ENCODE results near the gene METTL23. TPM values are rescaled to one million over a fixed set of nuclear protein-coding genes. Genes with fewer than 3 reads are reported as not detected.
"Not testable (repeated sequence)": the region's sequence is repeated elsewhere in the genome, so short reads cannot be mapped to it uniquely, and the experiment has no call there.

Gene METTL23
- total RNA-seq, 2 donors from 2014 or later: 13.9 to 30.0 TPM

- no peaks in the 10 kb centered on the region for H3K9me3 Mint-ChIP-seq
These were observed 36.8 kb upstream of the METTL23 start for GRCh38 chr17:76689859-76690258.

DNA sequence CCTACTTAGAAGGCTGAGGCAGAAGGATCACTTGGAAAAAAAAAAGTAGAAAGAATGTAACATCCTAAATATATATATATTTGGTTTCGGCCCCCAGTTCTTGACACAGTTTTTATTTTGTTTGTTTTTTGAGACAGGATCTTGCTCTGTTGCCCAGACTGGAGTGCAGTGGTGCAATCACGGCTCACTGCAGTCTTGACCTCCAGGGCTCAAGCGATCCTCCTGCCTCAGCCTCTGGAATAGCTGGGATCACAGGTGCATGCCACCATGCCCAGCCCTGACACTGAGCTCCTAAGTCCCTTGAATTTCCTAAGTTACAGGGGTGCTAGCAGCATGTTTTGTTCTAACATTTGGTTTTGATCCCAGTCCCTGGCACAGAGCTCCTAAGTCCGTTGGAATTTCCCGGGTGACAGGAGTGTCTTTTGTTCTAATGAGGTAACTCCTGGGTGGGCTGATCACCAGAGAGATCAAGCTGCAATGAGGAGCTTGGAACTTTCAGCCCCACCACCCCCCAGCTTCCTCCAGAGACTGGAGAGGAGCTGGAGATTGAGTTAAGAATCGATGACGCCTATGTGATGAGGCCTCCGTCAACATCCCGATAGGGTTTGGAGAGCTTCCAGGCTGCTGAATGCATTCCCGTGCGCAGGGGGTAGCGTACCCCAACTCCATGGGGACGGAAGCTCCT, 35.9 kb upstream of the METTL23 start:
- DNase-seq (ENCODE audit: low spot score in 2 of 2): no peak
- H3K27ac Mint-ChIP-seq: no peak overlapping the region
- H3K36me3 Mint-ChIP-seq: no peaks in the 10 kb centered on the region
- no peaks in the 10 kb centered on the region for H3K9me3 Mint-ChIP-seq
- no peak for ATAC-seq

More at GRCh38 chr17:76689859-76690258, 36.8 kb upstream of the METTL23 start:
- Mint-ChIP-seq H3K36me3 (no peaks in the 10 kb centered on the region), H3K27ac (no peak overlapping the region)
- ATAC-seq (no peak), DNase-seq (ENCODE audit: low spot score in 2 of 2) (no peak)

DNA sequence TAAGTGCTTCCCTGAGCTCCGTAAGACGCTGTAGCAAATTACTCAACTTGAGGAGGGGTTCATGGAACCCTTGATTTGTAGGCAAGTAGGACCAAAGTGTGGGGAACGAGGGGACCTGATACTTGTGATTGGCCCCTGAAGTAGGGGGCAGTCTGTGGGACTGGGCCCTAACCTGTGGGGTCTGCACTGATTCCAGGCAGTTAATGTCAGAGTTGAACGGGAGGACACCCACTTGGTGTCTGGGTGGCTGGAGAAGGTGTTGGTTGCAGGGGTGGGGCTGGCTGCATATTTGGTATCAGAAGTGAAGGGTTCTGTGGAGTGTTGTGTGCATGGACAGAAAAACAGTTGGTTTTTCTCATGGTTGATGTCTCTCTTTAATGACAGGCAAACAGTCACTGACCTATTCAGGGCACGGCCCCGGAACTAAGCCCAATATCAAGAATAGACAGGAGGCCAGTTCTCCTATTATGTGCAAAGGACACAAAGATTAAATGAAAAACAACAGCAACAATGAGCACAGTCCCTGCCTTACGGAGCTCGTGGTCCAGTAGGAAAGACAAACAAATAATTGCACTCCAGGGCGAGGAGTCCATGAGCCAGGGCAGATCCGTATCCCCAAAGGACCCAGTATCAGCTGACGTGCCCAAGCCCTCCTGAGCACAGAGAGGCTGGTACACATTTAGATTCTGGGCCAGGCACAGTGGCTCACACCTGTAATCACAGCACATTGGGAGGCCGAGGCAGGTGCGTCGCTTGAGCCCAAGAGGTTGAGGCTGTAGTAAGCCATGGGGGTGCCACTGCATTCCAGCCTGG, 35.1 kb upstream of the METTL23 start:
- no peaks in the 10 kb centered on the region for H3K36me3 Mint-ChIP-seq
- no peaks in the 10 kb centered on the region for H3K9me3 Mint-ChIP-seq
- no peak overlapping the region for H3K27ac Mint-ChIP-seq
- no peak for ATAC-seq
- no peak for DNase-seq (ENCODE audit: low spot score in 2 of 2)

DNA sequence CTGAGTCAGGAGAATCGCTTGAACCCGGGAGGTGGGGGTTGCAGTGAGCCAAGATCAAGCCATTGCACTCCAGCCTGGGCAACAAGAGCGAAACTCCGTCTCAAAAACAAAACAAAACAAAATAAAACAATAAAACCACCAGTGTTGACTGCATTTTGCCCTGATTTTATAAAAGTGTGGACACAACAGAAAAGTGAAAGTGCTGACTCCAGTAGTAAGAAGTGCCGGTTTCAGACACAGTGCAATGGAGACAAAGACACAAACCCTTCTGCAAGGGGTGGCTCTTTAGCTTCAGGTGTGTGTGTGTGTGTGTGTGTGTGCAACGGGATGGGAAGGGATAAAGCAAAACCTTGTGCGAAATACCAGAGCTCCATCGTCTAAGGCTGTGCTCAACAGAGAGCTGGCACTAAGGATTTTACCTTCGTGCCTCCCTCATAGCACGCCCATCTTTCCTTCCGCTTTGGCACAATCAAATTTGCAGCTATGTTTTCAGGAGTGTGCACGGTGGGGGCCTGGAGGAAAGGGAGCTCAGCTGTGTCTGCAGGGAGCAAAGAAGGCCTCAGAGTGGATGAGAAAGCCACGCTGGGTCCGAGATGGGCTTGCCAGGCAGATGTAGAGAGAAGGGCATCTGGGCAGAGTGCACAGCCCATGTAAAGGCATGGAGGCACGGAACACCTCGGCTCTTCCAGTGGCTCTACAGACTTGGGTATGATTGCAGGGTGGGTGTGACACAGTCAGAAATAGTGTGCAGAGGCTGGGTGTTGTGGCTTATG, 31.4 kb upstream of the METTL23 start:
- no peak overlapping the region for H3K27ac Mint-ChIP-seq
- no peak for ATAC-seq
- H3K36me3 Mint-ChIP-seq: no peaks in the 10 kb centered on the region
- DNase-seq (ENCODE audit: low spot score in 2 of 2): no peak
- no peaks in the 10 kb centered on the region for H3K9me3 Mint-ChIP-seq

DNA sequence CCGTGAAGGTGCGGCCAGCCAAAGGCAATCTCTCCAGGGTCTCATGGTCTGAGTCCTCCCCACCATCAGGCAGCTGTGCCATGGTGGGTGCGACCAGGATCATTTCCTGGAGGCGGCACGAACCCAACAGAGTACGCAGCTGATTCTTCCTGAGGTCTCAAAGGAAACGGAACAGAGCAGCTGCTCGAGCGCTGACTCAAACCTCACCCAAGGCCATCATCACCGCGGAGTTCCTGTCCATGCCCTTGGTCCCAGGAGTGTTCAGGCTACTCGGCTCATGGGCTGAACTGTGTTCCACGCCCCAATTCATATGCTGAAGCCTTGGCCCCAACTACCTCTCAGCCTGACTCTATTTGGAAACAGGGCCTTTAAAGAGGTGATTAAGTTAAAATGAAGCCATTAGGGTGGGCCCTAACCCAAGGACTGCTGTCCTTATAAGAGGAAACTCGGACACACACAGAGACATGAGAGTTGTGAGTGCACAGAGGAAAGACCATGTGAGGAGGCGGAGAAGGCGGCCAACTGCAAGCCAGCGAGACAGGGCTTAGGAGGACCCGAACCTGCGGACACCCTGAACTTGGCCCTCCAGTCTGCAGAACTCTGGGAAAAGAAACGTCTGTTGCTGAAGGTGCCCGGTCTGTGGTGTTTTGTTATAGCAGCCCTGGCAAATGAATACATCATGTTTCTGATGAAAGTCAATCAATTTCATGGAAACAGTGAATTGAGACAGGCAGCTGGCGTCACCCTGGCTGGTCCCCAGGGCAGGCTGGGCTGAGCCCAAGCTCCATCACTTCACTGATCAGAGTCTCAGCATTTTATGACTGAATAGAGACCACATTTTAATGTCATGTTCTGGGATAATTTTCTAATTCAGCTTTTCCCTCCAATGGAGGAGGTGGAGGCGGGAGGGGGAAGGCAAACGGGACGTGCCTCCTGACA, 29.6 kb upstream of the METTL23 start:
- DNase-seq (ENCODE audit: low spot score in 2 of 2) (no peak), ATAC-seq (peak in 1 of 2 donors; percentile 24)
- Mint-ChIP-seq H3K9me3 (no peaks in the 10 kb centered on the region), H3K36me3 (no peaks in the 10 kb centered on the region), H3K27ac (no peak overlapping the region)

DNA sequence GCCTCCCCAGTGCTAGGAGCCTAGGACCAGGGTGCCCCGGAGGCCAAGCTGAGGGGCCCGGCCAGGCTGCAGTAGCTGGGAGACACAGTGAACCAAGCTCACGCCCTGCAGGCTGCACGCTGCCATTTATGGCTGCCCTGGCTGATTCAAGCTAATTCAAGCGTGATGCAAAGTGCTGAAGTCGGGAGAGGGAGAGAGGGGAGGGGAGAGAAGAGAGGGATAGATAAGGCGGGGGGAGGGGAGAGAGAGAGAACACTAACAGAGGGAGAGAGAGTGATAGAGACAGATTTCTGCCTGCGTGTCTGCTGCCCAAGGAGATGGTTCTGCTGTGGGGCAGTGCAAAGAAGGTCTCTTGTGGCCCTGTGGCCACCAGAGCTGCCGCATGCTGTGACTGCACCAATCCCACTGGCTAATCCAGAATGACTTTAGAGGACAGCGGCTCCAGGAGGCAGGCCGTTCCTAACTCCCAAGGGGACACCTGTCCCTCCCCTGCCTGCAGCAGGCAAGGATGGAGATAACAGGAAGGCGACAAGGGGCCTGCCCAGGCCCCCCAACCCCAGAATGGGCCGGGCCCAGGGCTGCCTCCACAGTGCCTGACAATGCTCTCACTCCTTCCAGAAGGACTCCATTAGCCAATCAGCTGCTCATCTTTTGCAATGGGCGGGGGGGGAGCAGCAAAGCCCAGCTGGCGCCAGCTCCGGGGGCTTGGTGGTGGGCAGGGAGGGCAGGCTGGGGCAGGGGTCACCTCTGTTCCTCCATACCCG, 28.8 kb upstream of the METTL23 start:
- Mint-ChIP-seq H3K9me3 (no peaks in the 10 kb centered on the region), H3K27ac (no peak overlapping the region), H3K36me3 (no peaks in the 10 kb centered on the region)
- DNase-seq (ENCODE audit: low spot score in 2 of 2) (no peak), ATAC-seq (no peak)

DNA sequence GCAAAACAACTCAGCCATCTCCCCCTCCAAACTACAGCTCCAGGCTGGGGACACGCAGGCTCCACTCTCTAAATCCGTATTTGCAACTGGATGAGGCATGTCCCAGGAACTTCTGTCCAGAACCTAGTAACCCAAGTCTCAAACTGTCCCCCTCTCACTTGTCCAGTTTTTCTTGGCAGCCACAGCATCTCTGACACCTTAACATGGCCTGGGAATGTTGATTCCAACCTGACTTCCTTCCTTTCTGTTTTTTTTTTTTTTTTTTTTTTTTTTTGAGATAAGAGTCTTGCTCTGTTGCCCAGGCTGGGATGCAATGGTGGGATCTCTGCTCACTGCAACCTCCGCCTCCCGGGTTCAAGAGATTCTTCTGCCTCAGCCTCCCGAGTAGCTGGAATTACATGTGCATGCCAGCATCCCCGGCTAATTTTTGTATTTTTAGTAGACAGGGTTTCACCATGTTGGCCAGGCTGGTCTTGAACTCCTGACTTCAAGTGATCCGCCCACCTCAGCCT, 28.1 kb upstream of the METTL23 start:
- ATAC-seq: not testable (repeated sequence)

GRCh38 chr17:76700270-76700616, 26.4 kb upstream of the METTL23 start:
- Mint-ChIP-seq H3K9me3 (no peaks in the 10 kb centered on the region), H3K36me3 (no peaks in the 10 kb centered on the region), H3K27ac (peak overlapping the region in 1 of 2 donors; percentile 68)
- ATAC-seq (no peak), DNase-seq (ENCODE audit: low spot score in 2 of 2) (no peak)

More for the DNA sequence above, 28.1 kb upstream of the METTL23 start:
- H3K27ac Mint-ChIP-seq: peak overlapping the region in 1 of 2 donors; percentile 47
- DNase-seq (ENCODE audit: low spot score in 2 of 2); H3K9me3 Mint-ChIP-seq; H3K36me3 Mint-ChIP-seq: not testable (repeated sequence)

DNA sequence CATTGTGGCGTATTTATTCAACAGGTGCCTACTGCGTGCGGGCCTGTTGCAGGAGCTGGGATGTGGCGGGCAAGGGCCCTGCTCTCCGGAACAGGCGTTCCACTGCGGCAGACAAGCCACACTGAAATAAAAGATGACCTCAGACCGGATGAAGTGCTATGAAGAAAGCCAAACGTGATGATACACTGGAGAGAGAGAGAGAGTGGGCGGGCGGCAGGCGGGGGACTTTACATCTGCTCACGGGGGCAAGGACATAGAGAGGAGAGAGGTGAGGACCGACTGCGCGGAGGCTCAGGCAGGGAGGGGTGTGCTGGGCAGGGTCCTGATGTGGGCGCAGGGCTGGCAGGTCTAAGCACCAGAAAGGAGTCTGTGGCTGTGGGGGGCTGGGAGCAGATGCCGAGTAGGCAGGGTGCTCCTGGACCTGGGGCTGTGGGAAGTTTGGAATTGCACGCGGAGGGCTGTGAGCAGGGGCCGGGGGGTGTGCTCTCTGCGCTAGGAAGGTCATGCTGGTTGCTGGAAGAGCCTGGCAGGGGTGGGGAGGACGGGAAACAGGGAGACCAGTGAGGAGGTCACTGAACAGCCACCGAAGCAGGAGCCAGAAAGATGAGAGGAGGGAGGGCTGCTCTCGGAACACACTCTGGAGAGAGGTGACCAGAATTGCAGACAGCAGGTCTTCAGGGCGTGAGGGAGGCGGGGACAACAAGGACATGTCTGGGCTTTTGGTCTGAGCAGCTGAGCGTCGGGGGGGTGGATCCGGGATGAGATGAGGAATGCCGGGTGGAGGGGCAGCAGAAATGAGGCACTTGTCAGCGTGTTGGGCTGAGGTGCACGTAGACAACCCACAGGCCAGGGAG, 25.8 kb upstream of the METTL23 start:
- H3K27ac Mint-ChIP-seq: peak overlapping the region in 1 of 2 donors; percentile 68
- no peaks in the 10 kb centered on the region for H3K9me3 Mint-ChIP-seq
- ATAC-seq (peak in 1 of 2 donors; percentile 14), DNase-seq (ENCODE audit: low spot score in 2 of 2) (no peak)
- H3K36me3 Mint-ChIP-seq: no peaks in the 10 kb centered on the region

DNA sequence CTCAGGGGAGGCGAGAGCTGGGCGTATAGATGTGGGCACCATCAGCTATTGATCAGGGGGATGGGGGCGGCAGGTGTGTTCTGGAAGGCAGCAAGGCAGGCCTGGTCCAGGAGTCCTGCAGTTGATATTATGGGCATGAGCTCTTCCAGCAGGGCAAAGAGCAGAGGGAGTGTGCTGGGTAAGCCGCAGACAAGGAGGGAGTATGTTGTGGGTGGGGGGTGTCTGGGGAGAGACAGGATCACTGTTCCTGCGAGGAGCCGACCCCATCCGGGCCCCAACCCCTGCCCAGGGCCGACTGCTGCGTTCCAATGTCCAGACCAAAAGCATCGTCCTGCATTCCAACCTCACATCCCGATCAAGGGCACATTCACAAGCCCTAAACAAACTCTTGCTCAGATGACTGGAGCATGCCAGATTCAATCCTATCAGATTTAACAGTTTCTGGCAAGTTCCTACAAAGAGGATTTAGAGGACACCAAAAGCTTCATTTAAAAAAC, 25.1 kb upstream of the METTL23 start:
- Mint-ChIP-seq H3K36me3 (no peaks in the 10 kb centered on the region), H3K27ac (no peak overlapping the region), H3K9me3 (no peaks in the 10 kb centered on the region)
- DNase-seq (ENCODE audit: low spot score in 2 of 2) (no peak), ATAC-seq (no peak)

- Mint-ChIP-seq H3K9me3 (no peaks in the 10 kb centered on the region), H3K27ac (no peak overlapping the region), H3K36me3 (no peaks in the 10 kb centered on the region)
- ATAC-seq (no peak), DNase-seq (ENCODE audit: low spot score in 2 of 2) (no peak)
These were observed 24.6 kb upstream of the METTL23 start for GRCh38 chr17:76702076-76702475.

- no peaks in the 10 kb centered on the region for H3K9me3 Mint-ChIP-seq
- DNase-seq (ENCODE audit: low spot score in 2 of 2): no peak
- ATAC-seq: no peak
- no peak overlapping the region for H3K27ac Mint-ChIP-seq
- H3K36me3 Mint-ChIP-seq: no peaks in the 10 kb centered on the region
These were observed 23.6 kb upstream of the METTL23 start for GRCh38 chr17:76702941-76703637.

DNA sequence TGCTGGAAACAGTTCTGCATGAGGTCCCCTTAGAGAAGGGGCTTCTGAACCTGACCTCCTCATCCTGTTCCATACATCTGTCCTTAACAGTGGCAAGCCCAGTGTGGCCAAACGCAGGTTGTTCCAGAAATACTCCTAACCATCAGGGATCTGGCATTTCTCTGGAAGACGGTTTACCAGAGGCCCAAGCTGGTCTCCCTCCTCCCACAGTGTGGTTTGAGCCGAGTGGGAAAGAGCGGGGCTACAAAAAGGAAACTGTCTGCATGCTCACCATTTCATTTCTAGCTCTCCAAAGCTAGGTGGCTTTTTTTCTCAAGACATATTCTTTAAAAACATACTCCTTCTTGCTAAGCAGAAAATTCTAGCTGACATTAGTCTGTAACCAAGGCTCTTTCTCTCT, 21.8 kb upstream of the METTL23 start:
- ATAC-seq (no peak), DNase-seq (ENCODE audit: low spot score in 2 of 2) (no peak)
- no peak overlapping the region for H3K27ac Mint-ChIP-seq
- H3K9me3 Mint-ChIP-seq: no peaks in the 10 kb centered on the region
- H3K36me3 Mint-ChIP-seq: no peaks in the 10 kb centered on the region

DNA sequence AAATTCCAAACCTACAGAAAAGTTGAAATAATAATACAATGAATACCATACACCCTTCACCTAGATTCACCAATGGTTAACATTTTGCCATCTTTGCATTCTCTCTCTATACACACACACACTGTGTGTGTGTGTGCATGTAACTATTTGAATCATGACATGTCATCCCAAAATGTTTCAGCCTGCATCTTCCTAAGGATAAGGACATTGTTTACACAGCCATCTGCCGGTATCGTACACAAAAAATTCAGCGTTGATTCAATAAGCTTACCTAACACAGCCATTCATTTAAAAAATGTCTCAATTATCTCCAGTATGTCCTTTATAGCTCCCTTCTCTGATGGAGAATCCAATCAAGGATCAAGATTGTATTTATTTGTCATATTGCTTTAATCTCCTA, 19.8 kb upstream of the METTL23 start:
- no peak overlapping the region for H3K27ac Mint-ChIP-seq
- no peaks in the 10 kb centered on the region for H3K9me3 Mint-ChIP-seq
- ATAC-seq: no peak
- no peaks in the 10 kb centered on the region for H3K36me3 Mint-ChIP-seq
- DNase-seq (ENCODE audit: low spot score in 2 of 2): no peak

Measured in activated naive CD4-positive, alpha-beta T cell treated with anti-CD3 and anti-CD28 coated beads, Interleukin-2, amount 50 U/mL, for 72 hours (primary cell).